ENCODE measurements around the gene ARSJ. TPM values are rescaled to one million over a fixed set of nuclear protein-coding genes. Genes with fewer than 3 reads are reported as not detected.

ARSJ gene
- total and polyA plus RNA-seq, 2 donors = 1.1 to 3.1 TPM

GRCh38 chr4:113997206-113997605 lies 17.8 kb upstream of the ARSJ start:
- H3K9me3 ChIP-seq (ENCODE audit: control insufficient read depth in 2 of 2, insufficient read depth in 1 of 2, low read length in 1 of 2) = no peaks in the 10 kb centered on the region
- H3K27ac ChIP-seq (ENCODE audit: low read depth in 1 of 2, low read length in 1 of 2) = no peak overlapping the region
- 90% methylated on average over 1 of the region's 1 CpG for WGBS

GRCh38 chr4:113996599-113997177 lies 17.2 kb upstream of the ARSJ start:
- Histone ChIP-seq H3K9me3 (ENCODE audit: control insufficient read depth in 2 of 2, insufficient read depth in 1 of 2, low read length in 1 of 2) (no peaks in the 10 kb centered on the region), H3K36me3 (ENCODE audit: control insufficient read depth in 2 of 2, insufficient read depth in 2 of 2, low read length in 1 of 2) (no peaks in the 10 kb centered on the region), H3K27ac (ENCODE audit: low read depth in 1 of 2, low read length in 1 of 2) (no peak overlapping the region), H3K4me3 (ENCODE audit: low read length in 2 of 2) (no peak overlapping the region), H3K4me1 (ENCODE audit: control insufficient read depth in 2 of 2, insufficient read depth in 2 of 2, low read length in 2 of 2) (no peaks in the 10 kb centered on the region), H3K27me3 (ENCODE audit: control insufficient read depth in 2 of 2, insufficient read depth in 1 of 2, low read length in 1 of 2) (no peaks in the 10 kb centered on the region)
- no peak for DNase-seq (ENCODE audit: low read depth in 6 of 9, low spot score in 9 of 9)
- 85% methylated on average over 4 of the region's 4 CpGs for WGBS

More at GRCh38 chr4:113997206-113997605, 17.8 kb upstream of the ARSJ start:
- Histone ChIP-seq H3K27me3 (ENCODE audit: control insufficient read depth in 2 of 2, insufficient read depth in 1 of 2, low read length in 1 of 2) (no peaks in the 10 kb centered on the region), H3K4me1 (ENCODE audit: control insufficient read depth in 2 of 2, insufficient read depth in 2 of 2, low read length in 2 of 2) (no peaks in the 10 kb centered on the region), H3K4me3 (ENCODE audit: low read length in 2 of 2) (no peak overlapping the region), H3K36me3 (ENCODE audit: control insufficient read depth in 2 of 2, insufficient read depth in 2 of 2, low read length in 1 of 2) (no peaks in the 10 kb centered on the region)
- no peak for DNase-seq (ENCODE audit: low read depth in 6 of 9, low spot score in 9 of 9)

- Histone ChIP-seq H3K36me3 (ENCODE audit: control insufficient read depth in 2 of 2, insufficient read depth in 2 of 2, low read length in 1 of 2) (no peaks in the 10 kb centered on the region), H3K4me3 (ENCODE audit: low read length in 2 of 2) (no peak overlapping the region), H3K27ac (ENCODE audit: low read depth in 1 of 2, low read length in 1 of 2) (no peak overlapping the region), H3K4me1 (ENCODE audit: control insufficient read depth in 2 of 2, insufficient read depth in 2 of 2, low read length in 2 of 2) (no peaks in the 10 kb centered on the region), H3K9me3 (ENCODE audit: control insufficient read depth in 2 of 2, insufficient read depth in 1 of 2, low read length in 1 of 2) (no peaks in the 10 kb centered on the region), H3K27me3 (ENCODE audit: control insufficient read depth in 2 of 2, insufficient read depth in 1 of 2, low read length in 1 of 2) (no peaks in the 10 kb centered on the region)
- no peak for DNase-seq (ENCODE audit: low read depth in 6 of 9, low spot score in 9 of 9)
Observed at GRCh38 chr4:113993887-113994286, 14.4 kb upstream of the ARSJ start.

- Histone ChIP-seq H3K27me3 (ENCODE audit: control insufficient read depth in 2 of 2, insufficient read depth in 1 of 2, low read length in 1 of 2) (no peaks in the 10 kb centered on the region), H3K4me1 (ENCODE audit: control insufficient read depth in 2 of 2, insufficient read depth in 2 of 2, low read length in 2 of 2) (no peaks in the 10 kb centered on the region), H3K27ac (ENCODE audit: low read depth in 1 of 2, low read length in 1 of 2) (no peak overlapping the region), H3K36me3 (ENCODE audit: control insufficient read depth in 2 of 2, insufficient read depth in 2 of 2, low read length in 1 of 2) (no peaks in the 10 kb centered on the region), H3K4me3 (ENCODE audit: low read length in 2 of 2) (no peak overlapping the region), H3K9me3 (ENCODE audit: control insufficient read depth in 2 of 2, insufficient read depth in 1 of 2, low read length in 1 of 2) (no peaks in the 10 kb centered on the region)
- no peak for DNase-seq (ENCODE audit: low read depth in 6 of 9, low spot score in 9 of 9)
- WGBS = 73% methylated on average over 3 of the region's 3 CpGs
Observed at GRCh38 chr4:113990886-113991285, 11.4 kb upstream of the ARSJ start.

- 92% methylated on average over 3 of the region's 3 CpGs for WGBS
- Histone ChIP-seq H3K9me3 (ENCODE audit: control insufficient read depth in 2 of 2, insufficient read depth in 1 of 2, low read length in 1 of 2) (no peaks in the 10 kb centered on the region), H3K27ac (ENCODE audit: low read depth in 1 of 2, low read length in 1 of 2) (no peak overlapping the region), H3K4me1 (ENCODE audit: control insufficient read depth in 2 of 2, insufficient read depth in 2 of 2, low read length in 2 of 2) (no peaks in the 10 kb centered on the region), H3K27me3 (ENCODE audit: control insufficient read depth in 2 of 2, insufficient read depth in 1 of 2, low read length in 1 of 2) (no peaks in the 10 kb centered on the region), H3K36me3 (ENCODE audit: control insufficient read depth in 2 of 2, insufficient read depth in 2 of 2, low read length in 1 of 2) (no peaks in the 10 kb centered on the region), H3K4me3 (ENCODE audit: low read length in 2 of 2) (no peak overlapping the region)
- no peak for DNase-seq (ENCODE audit: low read depth in 6 of 9, low spot score in 9 of 9)
Observed at GRCh38 chr4:113987382-113987941, 8.0 kb upstream of the ARSJ start.

- DNase-seq (ENCODE audit: low read depth in 6 of 9, low spot score in 9 of 9) = no peak
- 97% methylated on average over 4 of the region's 4 CpGs for WGBS
- Histone ChIP-seq H3K27ac (ENCODE audit: low read depth in 1 of 2, low read length in 1 of 2) (no peak overlapping the region), H3K9me3 (ENCODE audit: control insufficient read depth in 2 of 2, insufficient read depth in 1 of 2, low read length in 1 of 2) (no peaks in the 10 kb centered on the region), H3K4me1 (ENCODE audit: control insufficient read depth in 2 of 2, insufficient read depth in 2 of 2, low read length in 2 of 2) (peaks cover 2 to 9% of the 10 kb centered on the region in 2 donors), H3K4me3 (ENCODE audit: low read length in 2 of 2) (no peak overlapping the region), H3K36me3 (ENCODE audit: control insufficient read depth in 2 of 2, insufficient read depth in 2 of 2, low read length in 1 of 2) (no peaks in the 10 kb centered on the region), H3K27me3 (ENCODE audit: control insufficient read depth in 2 of 2, insufficient read depth in 1 of 2, low read length in 1 of 2) (peaks cover 23 to 40% of the 10 kb centered on the region in 2 donors)
Observed at GRCh38 chr4:113982181-113982580, 2.7 kb upstream of the ARSJ start.

- Histone ChIP-seq H3K36me3 (ENCODE audit: control insufficient read depth in 2 of 2, insufficient read depth in 2 of 2, low read length in 1 of 2) (no peaks in the 10 kb centered on the region), H3K27me3 (ENCODE audit: control insufficient read depth in 2 of 2, insufficient read depth in 1 of 2, low read length in 1 of 2) (peaks cover 23 to 40% of the 10 kb centered on the region in 2 donors), H3K4me1 (ENCODE audit: control insufficient read depth in 2 of 2, insufficient read depth in 2 of 2, low read length in 2 of 2) (peaks cover 2 to 9% of the 10 kb centered on the region in 2 donors), H3K27ac (ENCODE audit: low read depth in 1 of 2, low read length in 1 of 2) (no peak overlapping the region), H3K9me3 (ENCODE audit: control insufficient read depth in 2 of 2, insufficient read depth in 1 of 2, low read length in 1 of 2) (no peaks in the 10 kb centered on the region), H3K4me3 (ENCODE audit: low read length in 2 of 2) (no peak overlapping the region)
- 87% methylated on average over 2 of the region's 2 CpGs for WGBS
- DNase-seq (ENCODE audit: low read depth in 6 of 9, low spot score in 9 of 9) = no peak
Observed at GRCh38 chr4:113981591-113981990, 2.1 kb upstream of the ARSJ start.

GRCh38 chr4:113979905-113980615 lies 613 bp upstream of the ARSJ start:
- 7% methylated on average over 17 of the region's 17 CpGs for WGBS
- peak overlapping the region; percentile 36 to 65 for H3K27ac ChIP-seq (ENCODE audit: low read depth in 1 of 2, low read length in 1 of 2)
- H3K4me3 ChIP-seq (ENCODE audit: low read length in 2 of 2) = peak overlapping the region; percentile 39 to 40
- peaks cover 25 to 40% of the 10 kb centered on the region in 2 donors for H3K27me3 ChIP-seq (ENCODE audit: control insufficient read depth in 2 of 2, insufficient read depth in 1 of 2, low read length in 1 of 2)
- H3K4me1 ChIP-seq (ENCODE audit: control insufficient read depth in 2 of 2, insufficient read depth in 2 of 2, low read length in 2 of 2) = peaks cover 2 to 9% of the 10 kb centered on the region in 2 donors
- H3K9me3 ChIP-seq (ENCODE audit: control insufficient read depth in 2 of 2, insufficient read depth in 1 of 2, low read length in 1 of 2) = no peaks in the 10 kb centered on the region
- H3K36me3 ChIP-seq (ENCODE audit: control insufficient read depth in 2 of 2, insufficient read depth in 2 of 2, low read length in 1 of 2) = no peaks in the 10 kb centered on the region
- no peak for DNase-seq (ENCODE audit: low read depth in 6 of 9, low spot score in 9 of 9)

- Histone ChIP-seq H3K4me1 (ENCODE audit: control insufficient read depth in 2 of 2, insufficient read depth in 2 of 2, low read length in 2 of 2) (peaks cover 2 to 9% of the 10 kb centered on the region in 2 donors), H3K36me3 (ENCODE audit: control insufficient read depth in 2 of 2, insufficient read depth in 2 of 2, low read length in 1 of 2) (no peaks in the 10 kb centered on the region), H3K4me3 (ENCODE audit: low read length in 2 of 2) (peak overlapping the region; percentile 39 to 40), H3K9me3 (ENCODE audit: control insufficient read depth in 2 of 2, insufficient read depth in 1 of 2, low read length in 1 of 2) (no peaks in the 10 kb centered on the region), H3K27ac (ENCODE audit: low read depth in 1 of 2, low read length in 1 of 2) (peak overlapping the region; percentile 65 to 80), H3K27me3 (ENCODE audit: control insufficient read depth in 2 of 2, insufficient read depth in 1 of 2, low read length in 1 of 2) (peaks cover 25 to 40% of the 10 kb centered on the region in 2 donors)
- peak in 1 of 9 donors; percentile 8 for DNase-seq (ENCODE audit: low read depth in 6 of 9, low spot score in 9 of 9)
- 79% methylated on average over 18 of the region's 18 CpGs for WGBS
Observed at GRCh38 chr4:113978561-113979147, 793 bp downstream of the ARSJ start.
